Measurements from ENCODE around the gene RFNG.

RFNG gene

GRCh38 chr17:82025401-82026107 lies 26.1 kb downstream of the RFNG start:
- no peak for DNase-seq (ENCODE audit: low read depth in 2 of 2)

GRCh38 chr17:82024859-82025258 lies 26.8 kb downstream of the RFNG start:
- DNase-seq (ENCODE audit: low read depth in 2 of 2) = no peak

- DNase-seq (ENCODE audit: low read depth in 2 of 2) = no peak
Measured at GRCh38 chr17:82023447-82024241, 28.0 kb downstream of the RFNG start.

GRCh38 chr17:82022981-82023446 lies 28.6 kb downstream of the RFNG start, which contains the start of gene LRRC45:
Gene LRRC45, plus strand, starts transcription at chr17:82023305. Its CDS starts 339 bp downstream, at chr17:82023644.
- DNase-seq (ENCODE audit: low read depth in 2 of 2) = peak; percentile 99 to 100

DNA sequence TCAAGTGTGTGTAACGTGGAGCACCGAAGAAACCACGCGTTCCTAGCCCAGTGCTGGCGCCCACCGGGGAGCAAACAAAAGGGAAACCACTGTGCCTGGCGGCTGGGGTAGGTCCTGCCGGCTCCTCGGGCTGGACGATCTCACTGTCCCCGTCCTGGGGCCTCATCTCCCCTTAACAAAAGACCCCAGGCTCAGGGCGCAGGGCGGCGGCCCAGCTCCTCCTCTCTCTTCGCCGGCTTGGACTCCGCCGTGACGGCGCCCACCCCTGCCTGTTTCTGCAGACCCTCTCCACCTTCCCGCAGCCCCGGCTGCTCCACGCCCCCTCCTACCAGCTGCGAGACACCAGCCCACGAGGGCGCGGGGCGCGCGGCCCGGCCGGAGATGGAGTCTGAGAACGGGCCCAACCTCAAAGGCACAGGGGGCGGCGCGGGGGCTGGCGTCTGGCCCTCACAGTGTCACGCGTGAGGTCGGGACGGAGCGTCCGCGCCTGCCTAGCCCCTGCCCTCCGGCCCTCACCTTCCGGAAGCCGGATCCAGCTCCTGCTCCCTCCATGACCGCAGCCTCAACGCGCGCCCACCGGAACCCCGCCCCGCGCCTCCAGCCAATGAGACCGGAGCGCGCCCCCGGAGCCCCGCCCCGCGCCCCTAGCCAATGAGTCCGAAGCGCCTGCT lies 29.2 kb downstream of the RFNG start, which contains the start of gene CENPX:
TSS of gene CENPX (minus strand) at position 569 of the 671 bp plus-strand sequence. CDS start at position 552, 17 bp downstream.
- no peak for DNase-seq (ENCODE audit: low read depth in 2 of 2)

GRCh38 chr17:82021900-82022309 lies 29.7 kb downstream of the RFNG start:
- DNase-seq (ENCODE audit: low read depth in 2 of 2) = no peak

- DNase-seq (ENCODE audit: low read depth in 2 of 2) = peak in 1 of 2 donors; percentile 23
Measured at GRCh38 chr17:82021107-82021899, 30.3 kb downstream of the RFNG start.

GRCh38 chr17:82020572-82021106 lies 31.0 kb downstream of the RFNG start:
- DNase-seq (ENCODE audit: low read depth in 2 of 2) = no peak

GRCh38 chr17:82019690-82020571 lies 31.7 kb downstream of the RFNG start:
- DNase-seq (ENCODE audit: low read depth in 2 of 2) = peak; percentile 29 to 39

DNA sequence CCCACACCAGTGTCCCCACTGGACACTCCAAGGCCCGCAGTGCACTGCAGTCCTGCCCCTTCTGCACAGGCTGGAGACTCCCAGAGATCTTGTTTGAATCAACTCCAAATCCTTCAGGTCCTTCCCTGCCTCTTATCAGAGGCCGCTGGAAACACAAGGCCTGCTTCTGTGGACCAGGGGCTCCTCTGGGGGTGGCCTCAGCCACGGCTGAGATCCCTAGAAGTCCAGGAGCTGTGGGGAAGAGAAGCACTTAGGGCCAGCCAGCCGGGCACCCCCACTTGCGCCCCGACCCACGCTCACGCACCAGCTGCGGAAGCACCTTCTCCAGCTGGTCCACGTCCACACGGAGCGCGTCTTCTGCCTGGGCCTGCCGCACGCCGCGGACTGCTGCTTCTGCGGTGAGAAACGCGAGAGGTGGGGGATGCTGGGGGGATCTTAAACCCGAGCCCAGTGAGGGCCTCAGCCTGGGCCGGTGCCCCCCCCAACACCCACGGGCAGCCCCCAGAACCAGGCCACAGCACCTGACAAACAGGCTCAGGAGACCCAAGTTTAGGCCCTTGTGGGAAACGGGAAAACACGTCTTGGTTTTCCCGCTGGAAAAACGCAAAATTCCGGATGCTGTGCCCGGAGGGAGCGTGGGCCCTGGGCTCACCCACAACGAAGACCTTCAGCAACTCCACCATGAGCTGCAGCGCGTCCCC lies 32.5 kb downstream of the RFNG start:
- no peak for DNase-seq (ENCODE audit: low read depth in 2 of 2)

DNA sequence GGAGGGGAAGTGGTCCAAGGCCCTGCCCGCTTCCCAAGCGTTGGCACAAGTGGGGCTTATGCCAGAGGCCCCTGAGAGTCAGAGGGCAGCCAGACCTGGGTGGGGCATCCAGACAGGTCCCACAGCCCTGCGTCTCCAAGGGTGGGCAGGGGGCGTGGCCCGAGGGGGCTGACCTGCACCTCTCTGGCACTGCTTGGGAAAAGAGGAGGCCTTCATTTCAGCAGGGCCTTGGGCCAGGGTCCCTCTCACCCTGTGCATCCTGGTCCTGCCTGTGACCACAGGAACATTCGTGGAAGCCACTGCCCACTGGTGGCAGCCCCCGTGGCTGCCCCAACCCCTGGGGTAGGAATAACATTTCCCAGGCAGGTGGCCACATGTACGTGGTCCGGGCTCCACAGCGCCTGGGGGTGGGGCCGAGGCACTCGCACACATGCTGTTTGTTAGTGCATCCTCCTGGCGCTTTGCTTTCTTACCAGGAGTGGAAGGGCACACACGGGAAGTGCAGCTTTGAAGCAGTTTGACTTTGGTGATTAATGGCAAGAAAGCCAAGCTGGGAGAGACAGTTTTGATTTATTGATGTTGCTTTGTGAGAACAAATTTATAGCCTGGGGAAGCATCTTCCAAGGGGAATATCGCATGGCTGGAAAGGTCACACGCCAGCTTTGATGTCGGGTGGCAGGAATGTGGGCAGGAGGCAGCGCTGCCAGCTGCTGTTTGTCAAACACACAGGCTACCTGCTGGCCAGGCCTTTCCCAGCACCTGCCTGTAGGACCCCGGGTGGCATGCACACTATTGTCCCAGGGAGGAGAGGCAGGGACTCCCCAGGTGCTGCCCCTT lies 33.2 kb downstream of the RFNG start:
- DNase-seq (ENCODE audit: low read depth in 2 of 2) = no peak

DNA sequence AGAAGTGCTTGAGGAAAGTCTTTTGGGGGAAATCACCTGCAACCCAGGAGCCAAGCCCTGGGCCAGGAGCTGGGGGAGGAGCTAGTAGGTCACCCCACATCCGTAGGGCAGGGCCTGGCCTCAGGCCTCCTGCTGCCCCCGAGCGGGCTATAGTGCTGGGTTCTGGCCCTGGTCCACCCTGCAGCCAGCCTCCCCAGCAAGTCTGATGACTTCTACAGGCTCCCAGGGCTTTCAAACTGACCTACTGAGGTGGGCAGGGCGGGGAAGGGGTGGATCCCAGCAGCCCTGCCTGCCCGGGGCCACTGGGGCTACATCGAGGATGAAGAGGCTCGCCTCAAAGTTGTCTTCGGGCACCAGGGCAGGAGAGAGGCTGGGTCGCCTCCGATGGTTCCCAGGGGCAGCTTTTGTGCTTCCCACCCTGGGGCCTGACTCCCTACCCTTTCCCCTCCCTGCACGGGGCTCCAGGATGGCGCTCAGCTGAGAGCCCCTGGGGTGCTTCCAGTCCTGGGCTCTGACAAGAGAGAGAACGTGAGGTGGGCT lies 33.9 kb downstream of the RFNG start:
- DNase-seq (ENCODE audit: low read depth in 2 of 2) = no peak

DNA sequence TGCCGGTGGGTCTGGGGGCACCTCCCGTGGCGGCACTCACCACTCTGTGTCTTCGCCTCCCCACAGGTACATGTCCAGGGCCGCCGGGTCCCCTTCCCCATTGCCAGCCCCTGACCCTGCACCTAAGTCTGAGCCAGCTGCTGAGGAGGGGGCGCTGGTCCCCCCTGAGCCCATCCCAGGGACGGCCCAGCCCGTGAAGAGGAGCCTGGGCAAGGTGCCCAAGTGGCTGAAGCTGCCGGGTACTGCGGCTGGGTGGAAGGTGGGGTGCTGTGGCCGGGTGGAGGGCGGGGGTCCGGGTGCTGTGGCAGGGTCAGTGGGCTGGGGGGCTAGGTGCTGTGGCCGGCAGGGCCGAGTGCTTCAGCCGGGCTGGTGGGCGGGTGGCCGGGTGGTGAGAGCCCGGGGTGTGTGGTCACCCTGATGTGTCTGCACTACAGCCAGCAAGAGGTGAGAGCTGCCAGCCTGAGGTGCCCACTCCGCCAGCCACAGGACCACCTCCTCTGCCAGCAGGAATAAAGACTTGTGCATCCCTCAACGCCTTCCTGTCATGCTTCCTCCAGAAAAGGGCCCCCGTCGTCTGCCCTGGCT lies 34.6 kb downstream of the RFNG start:
- DNase-seq (ENCODE audit: low read depth in 2 of 2) = no peak

DNA sequence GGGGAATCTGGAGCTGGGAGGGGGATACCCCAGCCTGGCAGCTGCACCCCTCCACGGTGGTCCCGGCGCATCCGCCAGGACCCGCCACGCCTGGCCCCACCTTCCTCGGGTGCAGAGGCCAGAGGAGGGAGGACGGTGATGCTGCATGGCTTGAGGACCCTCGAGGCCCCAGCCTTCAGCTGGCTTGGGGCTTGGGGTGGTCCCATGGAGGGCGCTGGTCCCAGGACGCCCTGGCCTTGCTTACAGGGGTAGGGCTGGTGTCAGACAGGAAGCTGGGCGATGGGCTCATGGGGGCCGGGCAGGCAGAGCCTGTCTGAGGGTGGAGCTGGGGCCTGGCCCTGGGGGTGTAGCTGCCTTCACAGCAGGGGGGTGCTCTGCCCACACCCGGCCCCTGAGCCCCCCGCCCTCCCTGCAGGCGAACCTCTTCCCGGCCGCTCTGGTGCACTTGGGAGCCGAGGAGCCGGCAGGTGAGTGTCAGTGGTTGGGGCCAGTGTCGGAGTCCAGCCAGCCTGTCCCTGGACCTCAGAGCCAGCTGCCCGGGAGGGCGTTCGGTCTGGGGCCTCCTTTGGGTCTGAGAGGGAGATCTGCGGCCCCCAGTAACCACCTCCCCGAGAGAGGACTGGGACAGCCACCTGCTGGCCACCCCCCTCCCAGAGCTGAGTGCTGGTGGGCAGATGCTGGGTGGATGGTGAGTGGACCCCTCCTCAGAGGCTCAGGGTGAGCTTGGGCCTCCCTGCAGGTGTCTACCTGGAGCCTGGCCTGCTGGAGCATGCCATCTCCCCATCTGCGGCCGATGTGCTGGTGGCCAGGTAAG lies 35.3 kb downstream of the RFNG start:
- no peak for DNase-seq (ENCODE audit: low read depth in 2 of 2)

GRCh38 chr17:82015311-82015971 lies 36.2 kb downstream of the RFNG start:
- no peak for DNase-seq (ENCODE audit: low read depth in 2 of 2)

DNA sequence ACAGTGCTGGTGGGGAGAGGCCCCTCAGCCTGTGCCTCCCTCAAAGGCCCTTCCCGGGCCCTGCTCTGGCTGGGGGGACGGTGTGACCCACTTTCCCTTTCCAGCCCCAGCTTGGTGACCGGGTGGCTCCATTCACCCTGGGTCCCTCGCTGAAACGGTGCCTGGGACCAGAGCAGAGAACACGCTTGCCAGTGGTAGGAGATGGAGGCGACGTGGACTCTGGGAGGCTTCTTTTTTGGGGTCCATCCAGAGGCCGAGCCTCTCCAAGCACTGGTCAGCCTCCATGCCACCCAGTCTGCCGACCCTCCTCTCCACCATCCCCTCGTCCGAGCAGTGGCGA lies 36.7 kb downstream of the RFNG start:
- no peak for DNase-seq (ENCODE audit: low read depth in 2 of 2)

DNA sequence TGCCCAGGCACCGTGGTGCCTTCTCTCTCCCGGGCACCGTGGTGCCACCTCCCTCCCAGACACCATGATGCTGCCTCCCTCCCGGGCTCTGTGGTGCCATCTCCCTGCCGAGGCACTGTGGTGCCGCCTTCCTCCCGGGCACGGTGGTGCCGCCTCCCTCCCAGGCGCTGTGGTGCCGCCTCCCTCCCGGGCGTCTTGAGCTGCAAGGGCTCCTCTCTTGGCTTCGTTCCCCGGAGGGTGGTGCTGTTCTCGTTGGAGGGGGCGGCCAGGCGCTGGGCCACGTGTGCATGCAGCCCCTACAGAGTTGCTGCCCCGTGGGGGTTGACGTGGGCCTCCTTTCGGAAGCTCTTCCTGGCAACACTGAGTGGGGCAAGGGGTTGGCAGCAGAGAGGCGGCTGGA lies 37.2 kb downstream of the RFNG start:
- no peak for DNase-seq (ENCODE audit: low read depth in 2 of 2)

Measured in stimulated activated CD8-positive, alpha-beta memory T cell treated with anti-CD3 and anti-CD28 coated beads, Interleukin-2, amount 100 ng/mL, for 1 hour (primary cell).